RWPE2 (cell line): Measurements from ENCODE around the gene PRKAR1A.
"Not testable (repeated sequence)": the region's sequence is repeated elsewhere in the genome, so short reads cannot be mapped to it uniquely, and the experiment has no call there.

Source experiments
- ATAC-seq: fragments of 200-7000 bp; cut with Tn5 transposase; 3 replicates; pipeline ENCODE4 v1.9.1; 2021; ENCODE audit warnings: low read depth
- DNase-seq: peaks from one replicate; pipeline ENCODE4 v3.0.0-alpha.2; 2020; ENCODE audit warnings: low spot score
- H3K27ac ChIP-seq: fragments of 450-650 bp; 2 replicates; pipeline ENCODE4 v1.5.1; 2017; ENCODE audit warnings: mild to moderate bottlenecking; ENCODE audit not compliant: poor library complexity, severe bottlenecking
- H3K27me3 ChIP-seq: fragments of 250-450 bp; sonication (Bioruptor Pico); 2 replicates; pipeline ENCODE4 v1.5.1; 2021; ENCODE audit warnings: mild to moderate bottlenecking, moderate library complexity; ENCODE audit not compliant: insufficient read depth, poor library complexity, severe bottlenecking
- H3K36me3 ChIP-seq: fragments of 250-450 bp; sonication (Bioruptor Pico); 2 replicates; pipeline ENCODE4 v1.5.1; 2020; ENCODE audit warnings: low read depth, mild to moderate bottlenecking, moderate library complexity
- H3K4me1 ChIP-seq: fragments of 250-450 bp; sonication (Bioruptor Pico); 2 replicates; pipeline ENCODE4 v1.5.1; 2021; ENCODE audit warnings: mild to moderate bottlenecking, moderate library complexity; ENCODE audit not compliant: insufficient read depth, poor library complexity, severe bottlenecking
- H3K4me3 ChIP-seq: fragments of 250-450 bp; sonication (Bioruptor Pico); 2 replicates; pipeline ENCODE4 v1.5.1; 2021; ENCODE audit warnings: mild to moderate bottlenecking, moderate library complexity; ENCODE audit not compliant: severe bottlenecking
- H3K9me3 ChIP-seq: fragments of 250-450 bp; sonication (Bioruptor Pico); 2 replicates; pipeline ENCODE4 v1.5.1; 2021; ENCODE audit warnings: mild to moderate bottlenecking, moderate library complexity; ENCODE audit not compliant: severe bottlenecking
- CTCF ChIP-seq: fragments of 450-650 bp; IDR thresholded peaks from one replicate; pipeline ENCODE4 v1.5.1; 2017; ENCODE audit warnings: mild to moderate bottlenecking, moderate library complexity; ENCODE audit not compliant: poor library complexity, severe bottlenecking

Gene PRKAR1A

GRCh38 chr17:68514831-68515635, 2.8 kb downstream of the PRKAR1A start:
- peak overlapping the region; percentile 24 for H3K27ac ChIP-seq
- H3K36me3 ChIP-seq, result peaks cover 51% of the 10 kb centered on the region
- H3K9me3 ChIP-seq, result no peaks in the 10 kb centered on the region
- no peaks in the 10 kb centered on the region for H3K27me3 ChIP-seq
- DNase-seq, result no peak
- ATAC-seq, result no peak
- TF ChIP-seq CTCF, result no peak
- peak overlapping the region; percentile 97 for H3K4me3 ChIP-seq
- H3K4me1 ChIP-seq, result peaks cover 16% of the 10 kb centered on the region

- DNase-seq (no peak), ATAC-seq (no peak)
- Histone ChIP-seq H3K4me3 (no peak overlapping the region), H3K36me3 (peaks cover 68% of the 10 kb centered on the region), H3K27me3 (no peaks in the 10 kb centered on the region), H3K9me3 (no peaks in the 10 kb centered on the region), H3K4me1 (peaks cover 3% of the 10 kb centered on the region), H3K27ac (no peak overlapping the region)
- no peak for TF ChIP-seq CTCF
These were observed 4.5 kb downstream of the PRKAR1A start for GRCh38 chr17:68516732-68517131.

- not testable (repeated sequence) for H3K9me3 ChIP-seq, H3K4me3 ChIP-seq, DNase-seq, ATAC-seq, H3K4me1 ChIP-seq, H3K27me3 ChIP-seq, H3K27ac ChIP-seq
- H3K36me3 ChIP-seq, result peaks cover 77% of the 10 kb centered on the region
These were observed 5.4 kb downstream of the PRKAR1A start for GRCh38 chr17:68517605-68518004.

GRCh38 chr17:68518063-68518815, 6.0 kb downstream of the PRKAR1A start:
- DNase-seq, result no peak
- H3K4me1 ChIP-seq, result peaks cover 3% of the 10 kb centered on the region
- H3K27ac ChIP-seq, result no peak overlapping the region
- H3K36me3 ChIP-seq, result peaks cover 84% of the 10 kb centered on the region
- TF ChIP-seq CTCF, result no peak
- no peak overlapping the region for H3K4me3 ChIP-seq
- H3K9me3 ChIP-seq, result no peaks in the 10 kb centered on the region
- ATAC-seq, result no peak
- no peaks in the 10 kb centered on the region for H3K27me3 ChIP-seq

- H3K27ac ChIP-seq, H3K4me3 ChIP-seq, H3K27me3 ChIP-seq, H3K9me3 ChIP-seq, H3K4me1 ChIP-seq, DNase-seq, ATAC-seq: not testable (repeated sequence)
- peaks cover 92% of the 10 kb centered on the region for H3K36me3 ChIP-seq
These were observed 6.8 kb downstream of the PRKAR1A start for GRCh38 chr17:68519051-68519450.
